Pancreas (tissue), 10 donors: Measurements from ENCODE around the gene B4GALNT4. TPM values are rescaled to one million over a fixed set of nuclear protein-coding genes. Genes with fewer than 3 reads are reported as not detected.

Experiments
- ATAC-seq, 4 donors: fragments of 200-7000 bp; cut with Tn5 transposase; one replicate each; pipeline versions ENCODE4 v1.8.0 to v1.9.1; 2020; ENCODE audit warnings: mild to moderate bottlenecking in 4 of 4, moderate library complexity in 4 of 4
- DNase-seq, 6 donors: peaks; one replicate each; pipeline ENCODE4 v3.0.0-alpha.2; 2020
- FAIRE-seq: peaks from 2 replicates; lab custom pipeline; 2012; peaks lifted over from hg19 to GRCh38; lab: Jason Lieb, UNC
- H3K27ac ChIP-seq, 4 donors: fragments of 200-600 bp; sonication (generic); 1 replicate in 3 of 4; 2 replicates in 1 of 4; pipeline versions ENCODE4 v1.5.0 to v1.8.0; 2020
- H3K27me3 ChIP-seq, 4 donors: fragments of 200-600 bp; one replicate each; pipeline ENCODE4 v1.8.0; 2021
- H3K36me3 ChIP-seq, 3 donors: fragments of 200-600 bp; sonication (generic) in 1 of 3; one replicate each; pipeline versions ENCODE4 v1.5.0 to v1.8.0; 2020 to 2021
- H3K4me1 ChIP-seq, 3 donors: fragments of 200-600 bp; one replicate each; pipeline ENCODE4 v1.8.0; 2021
- H3K4me3 ChIP-seq, 4 donors: fragments of 200-600 bp; sonication (generic) in 2 of 4; one replicate each; pipeline versions ENCODE4 v1.5.0 to v1.8.0; 2020 to 2021
- H3K9me3 ChIP-seq, 4 donors: fragments of 200-600 bp; one replicate each; pipeline ENCODE4 v1.8.0; 2021
- WGBS, 2 donors: extraction: QIAGEN DNeasy Blood & Tissue Kit; methylation state at CpG; one replicate each; pipeline ENCODE4 v1.1.7; 2013; 5-methylcytosine and 5-hydroxymethylcytosine counted together
- intact Hi-C, 3 donors: fragments of 100-400 bp; cut with DNase I; formaldehyde crosslinking; loops; one replicate each; pipeline versions ENCODE4 v1.11.1 to v1.14.2; 2022
- polyA plus RNA-seq, 2 donors: library from polyadenylated mRNA; stranded (reverse); fragments of 200-250 nt; gene quantifications; one replicate each; pipeline ENCODE4 v1.2.3, GENCODE V29; 2013
- total RNA-seq, 6 donors: library from RNA; stranded (reverse); fragmentation: NEBNext Ultra II Directional in 4 of 6; extraction: Animal tissue kit (Norgen Biotek cat#: 25700) in 4 of 6; gene quantifications; one replicate each; pipeline versions ENCODE4 v1.2.1 to v1.2.4, GENCODE V29; 2021 to 2023
- TF ChIP-seq, protein P1 (sequence below), 4 donors: fragments of 200-600 bp; sonication (generic) in 3 of 4; IDR thresholded peaks; one replicate each; pipeline versions ENCODE4 v1.5.0 to v1.8.0; 2021; ENCODE audit warnings: antibody characterized with exemption in 4 of 4
- donor health status: healthy with polysubstance abuse.
- donor health status: DM: no; HTN: no; CAD: no; lungs with moderate emphysema.
- donor health status: DM: no; HTN: no; CAD: no.
- donor health status: control.
- donor health status: control.
- donor health status: Bipolar disorder and iron deficiency.
- donor health status: DM: yes; HTN: yes; CAD: no.
- donor health status: DM: no; HTN: no; CAD: no.
- donor health status: DM: no; HTN: no; CAD: no.
- donor health status: DM: yes; HTN: yes; CAD: no.

The B4GALNT4 gene
- total and polyA plus RNA-seq, 8 donors, result 0.95 to 25.9 (median 2.0) TPM

DNA sequence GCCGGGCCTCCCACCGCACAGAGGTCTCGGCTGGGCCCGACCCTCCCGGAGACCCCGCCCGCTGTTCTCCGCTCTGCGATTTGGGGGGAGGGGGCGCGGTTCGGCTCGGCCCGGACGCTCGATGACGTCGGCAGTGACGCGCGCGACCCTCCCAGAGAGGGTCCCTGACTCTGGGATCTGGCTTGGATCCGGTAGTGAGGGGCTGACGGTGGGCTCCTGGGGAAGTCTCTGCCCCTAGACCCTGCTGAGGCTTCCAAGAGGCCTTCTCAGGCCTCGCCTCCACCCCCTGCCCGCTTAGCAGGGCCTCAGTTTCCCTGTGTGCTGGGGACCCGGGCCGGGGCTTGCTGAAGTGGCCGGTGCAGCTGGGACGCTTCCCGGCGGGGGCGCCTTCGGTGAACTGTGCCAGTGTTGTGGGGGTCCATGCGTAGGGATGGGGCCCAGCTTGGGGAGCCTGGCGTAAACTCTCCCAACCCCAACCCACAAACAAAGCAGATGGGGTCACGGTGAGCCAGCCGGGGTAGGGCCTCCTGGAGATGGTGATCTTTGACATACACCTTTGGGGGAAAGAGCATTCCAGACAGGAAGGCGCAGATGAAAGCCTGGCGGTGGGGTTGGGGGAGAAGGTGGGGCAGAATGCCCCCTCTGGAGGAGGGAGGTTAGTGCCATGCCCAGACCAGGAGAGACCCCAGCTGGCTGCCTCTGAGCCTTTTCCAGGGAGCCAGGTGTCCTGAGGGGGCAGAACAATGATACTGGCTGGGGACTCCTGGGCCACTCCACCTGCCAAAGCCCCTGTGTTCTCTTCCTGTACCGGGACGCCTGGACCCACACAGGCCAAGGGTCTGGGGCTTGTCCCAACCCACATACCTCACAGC, 1.0 kb downstream of the B4GALNT4 start:
- FAIRE-seq, result no peak
- DNase-seq, result peak in 2 of 6 donors; percentile 37 to 67
- H3K27ac ChIP-seq, result no peak overlapping the region
- peaks cover 0 to 15% (median 0%) of the 10 kb centered on the region in 4 donors for H3K27me3 ChIP-seq
- H3K9me3 ChIP-seq, result no peaks in the 10 kb centered on the region
- H3K36me3 ChIP-seq, result no peaks in the 10 kb centered on the region
- TF ChIP-seq, protein P1, sequence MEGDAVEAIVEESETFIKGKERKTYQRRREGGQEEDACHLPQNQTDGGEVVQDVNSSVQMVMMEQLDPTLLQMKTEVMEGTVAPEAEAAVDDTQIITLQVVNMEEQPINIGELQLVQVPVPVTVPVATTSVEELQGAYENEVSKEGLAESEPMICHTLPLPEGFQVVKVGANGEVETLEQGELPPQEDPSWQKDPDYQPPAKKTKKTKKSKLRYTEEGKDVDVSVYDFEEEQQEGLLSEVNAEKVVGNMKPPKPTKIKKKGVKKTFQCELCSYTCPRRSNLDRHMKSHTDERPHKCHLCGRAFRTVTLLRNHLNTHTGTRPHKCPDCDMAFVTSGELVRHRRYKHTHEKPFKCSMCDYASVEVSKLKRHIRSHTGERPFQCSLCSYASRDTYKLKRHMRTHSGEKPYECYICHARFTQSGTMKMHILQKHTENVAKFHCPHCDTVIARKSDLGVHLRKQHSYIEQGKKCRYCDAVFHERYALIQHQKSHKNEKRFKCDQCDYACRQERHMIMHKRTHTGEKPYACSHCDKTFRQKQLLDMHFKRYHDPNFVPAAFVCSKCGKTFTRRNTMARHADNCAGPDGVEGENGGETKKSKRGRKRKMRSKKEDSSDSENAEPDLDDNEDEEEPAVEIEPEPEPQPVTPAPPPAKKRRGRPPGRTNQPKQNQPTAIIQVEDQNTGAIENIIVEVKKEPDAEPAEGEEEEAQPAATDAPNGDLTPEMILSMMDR (IDR thresholded peaks at IDR 0.05), result no peak
- no peak for ATAC-seq
- intact Hi-C loops, result no loop called here
- WGBS, 2 donors, result 29 to 48% methylated on average over 29 to 42 of the region's 42 CpGs
- peaks cover 0 to 4% (median 0%) of the 10 kb centered on the region in 3 donors for H3K4me1 ChIP-seq
- H3K4me3 ChIP-seq, result no peak overlapping the region

DNA sequence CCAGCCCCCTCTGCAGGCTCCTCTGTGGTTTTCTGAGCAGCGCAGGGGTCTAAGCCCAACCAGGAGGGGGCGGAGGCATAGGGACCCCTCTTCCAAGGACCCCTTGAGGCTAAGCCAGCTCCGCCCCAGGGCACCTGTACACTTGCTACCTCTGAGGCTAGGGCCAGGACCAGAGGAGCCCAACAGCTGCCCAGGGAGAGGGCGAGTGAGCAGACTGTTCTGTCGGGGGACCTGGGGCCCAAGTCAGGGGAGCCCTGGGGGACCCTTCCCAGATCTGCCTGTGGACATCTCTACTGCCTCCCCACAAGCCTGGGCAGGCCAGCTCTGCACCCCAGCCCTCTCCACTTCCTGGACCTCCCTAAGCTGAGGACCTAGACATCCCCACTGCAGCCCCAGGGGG, 1.8 kb downstream of the B4GALNT4 start:
- TF ChIP-seq, protein P1 (IDR thresholded peaks at IDR 0.05), result no peak
- no peak for FAIRE-seq
- DNase-seq, result peak in 2 of 6 donors; percentile 15 to 61
- no peak for ATAC-seq
- Histone ChIP-seq H3K27ac (no peak overlapping the region), H3K4me1 (peaks cover 0 to 4% (median 0%) of the 10 kb centered on the region in 3 donors), H3K36me3 (no peaks in the 10 kb centered on the region), H3K9me3 (no peaks in the 10 kb centered on the region), H3K27me3 (peaks cover 0 to 15% (median 0%) of the 10 kb centered on the region in 4 donors), H3K4me3 (no peak overlapping the region)
- WGBS, 2 donors, result 75 to 84% methylated on average over 5 of the region's 5 CpGs
- intact Hi-C loops, result no loop called here

DNA sequence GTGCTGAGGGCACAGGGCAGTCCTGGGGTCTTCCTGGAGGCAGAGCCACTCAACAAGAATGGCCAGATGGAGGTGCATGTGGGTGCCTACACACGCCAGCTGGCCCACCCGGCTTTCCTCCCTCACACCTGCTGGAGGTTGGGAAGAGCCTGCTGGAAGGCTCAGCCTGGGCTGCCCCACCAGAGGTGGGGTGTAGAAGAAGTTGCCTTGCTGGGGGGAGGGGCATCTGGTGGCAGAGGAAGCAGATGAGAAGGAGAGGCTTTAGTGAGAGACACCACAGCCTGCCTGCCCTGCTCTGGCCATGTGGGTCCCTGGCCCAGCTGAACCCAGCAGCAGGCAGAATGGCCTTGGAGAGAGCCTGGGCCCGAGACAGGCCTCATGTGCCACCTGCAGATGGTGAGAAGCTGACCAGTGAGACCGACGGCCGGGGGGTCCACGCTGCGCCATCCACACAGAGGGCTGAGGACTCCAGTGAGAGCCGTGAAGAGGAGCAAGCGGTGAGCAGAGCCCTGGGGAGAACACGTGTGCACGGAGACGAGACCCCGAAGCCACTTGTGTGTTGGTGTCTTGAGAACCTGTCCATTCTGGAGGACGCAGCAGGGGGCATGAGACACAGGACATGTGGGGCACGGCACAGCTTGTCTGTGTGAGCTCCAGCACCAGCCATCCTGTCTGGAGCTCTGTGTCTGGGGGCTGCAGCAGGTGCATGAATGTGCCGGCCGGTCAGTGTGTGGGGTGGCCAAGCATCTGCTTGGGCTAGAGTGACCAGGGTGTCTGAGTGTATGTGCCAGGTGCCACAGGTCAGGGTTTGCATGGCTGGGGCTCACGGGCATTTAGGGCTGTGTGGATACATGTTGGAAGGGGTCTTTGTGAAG, 2.7 kb downstream of the B4GALNT4 start:
- ATAC-seq (no peak), DNase-seq (peak in 2 of 6 donors; percentile 20 to 54), FAIRE-seq (no peak)
- 79 to 85% methylated on average over 19 of the region's 19 CpGs for WGBS, 2 donors
- H3K27me3 ChIP-seq, result peaks cover 0 to 15% (median 0%) of the 10 kb centered on the region in 4 donors
- peaks cover 0 to 4% (median 0%) of the 10 kb centered on the region in 3 donors for H3K4me1 ChIP-seq
- no peak overlapping the region for H3K27ac ChIP-seq
- no peaks in the 10 kb centered on the region for H3K36me3 ChIP-seq
- no peak overlapping the region for H3K4me3 ChIP-seq
- intact Hi-C loops, result no loop called here
- H3K9me3 ChIP-seq, result no peaks in the 10 kb centered on the region
- TF ChIP-seq, protein P1 (IDR thresholded peaks at IDR 0.05), result no peak

DNA sequence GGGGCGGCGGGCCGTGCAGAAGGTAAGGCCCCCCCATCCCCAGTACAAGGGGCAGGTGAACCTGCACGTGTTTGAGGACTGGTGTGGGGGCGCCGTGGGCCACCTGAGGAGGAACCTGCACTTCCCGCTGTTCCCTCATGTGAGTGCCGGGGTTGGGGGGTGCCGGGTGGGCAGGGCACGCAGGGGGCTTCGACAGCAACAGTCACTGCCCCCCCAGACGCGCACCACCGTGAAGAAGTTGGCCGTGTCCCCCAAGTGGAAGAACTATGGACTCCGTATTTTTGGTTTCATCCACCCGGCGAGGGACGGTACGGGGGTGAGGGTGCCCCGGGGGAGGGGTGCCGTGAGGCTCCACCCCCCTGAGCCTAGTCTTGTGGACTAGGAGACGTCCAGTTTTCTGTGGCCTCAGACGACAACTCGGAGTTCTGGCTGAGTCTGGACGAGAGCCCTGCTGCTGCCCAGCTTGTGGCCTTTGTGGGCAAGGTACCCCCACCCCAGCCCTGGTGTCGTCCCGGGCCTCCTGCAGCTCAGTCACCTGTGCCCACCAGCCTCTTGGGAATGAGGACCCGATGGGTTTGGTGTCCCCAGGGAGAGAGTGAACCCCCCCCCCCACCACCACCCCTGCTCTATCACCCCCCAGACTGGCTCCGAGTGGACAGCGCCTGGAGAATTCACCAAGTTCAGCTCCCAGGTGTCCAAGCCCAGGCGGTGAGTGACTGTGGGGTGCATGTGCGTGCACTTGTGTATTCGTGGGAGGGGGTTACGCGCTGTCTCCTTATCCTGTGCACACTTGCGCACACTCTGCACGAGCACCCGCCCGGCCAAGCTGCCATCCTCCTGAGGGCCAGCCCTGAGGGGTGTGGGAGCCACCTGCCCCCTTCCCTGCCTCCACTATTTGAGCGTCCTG, 3.8 kb downstream of the B4GALNT4 start:
- Histone ChIP-seq H3K4me3 (no peak overlapping the region), H3K27ac (no peak overlapping the region), H3K9me3 (no peaks in the 10 kb centered on the region), H3K4me1 (peaks cover 0 to 4% (median 0%) of the 10 kb centered on the region in 3 donors), H3K27me3 (peaks cover 0 to 8% (median 0%) of the 10 kb centered on the region in 4 donors), H3K36me3 (no peaks in the 10 kb centered on the region)
- intact Hi-C loops, result no loop called here
- ATAC-seq (no peak), DNase-seq (peak in 2 of 6 donors; percentile 25 to 51), FAIRE-seq (no peak)
- TF ChIP-seq, protein P1 (IDR thresholded peaks at IDR 0.05), result no peak
- 70 to 84% methylated on average over 38 to 41 of the region's 41 CpGs for WGBS, 2 donors
